Transverse colon (tissue), 3 donors: ENCODE results near the gene PRDM9.

Experiments used
- CTCF ChIP-seq, 5 experiments: fragments of 200-600 bp in 3 of 5; fragments of 450-650 bp in 2 of 5; sonication (generic) in 3 of 5; IDR thresholded peaks; 1 replicate in 2 of 5; 2 replicates in 3 of 5; pipeline ENCODE4 v1.5.1; 2016 to 2017; ENCODE audit warnings: antibody characterized with exemption in 5 of 5, inconsistent platforms in 3 of 5, mild to moderate bottlenecking in 2 of 5, moderate library complexity in 1 of 5
- POLR2A ChIP-seq: fragments of 450-650 bp; IDR thresholded peaks from one replicate; pipeline ENCODE4 v1.6.1; 2016; ENCODE audit warnings: antibody characterized with exemption, mild to moderate bottlenecking, moderate library complexity

- TF ChIP-seq CTCF (IDR thresholded peaks at IDR 0.05) (no peak), POLR2A (no peak)
Observed at GRCh38 chr5:23490993-23491392, 16.4 kb upstream of the PRDM9 start.
